CD14-positive monocyte (primary cell): ENCODE results near the gene TICAM2. TPM values are rescaled to one million over a fixed set of nuclear protein-coding genes. Genes with fewer than 3 reads are reported as not detected.

ENCODE experiments used
- DNase-seq, 3 donors: peaks; one replicate each; pipeline ENCODE4 v3.0.0-alpha.2; 2011 to 2022
- H2AFZ ChIP-seq: 2 replicates; pipeline ENCODE4 v1.6.0; 2012; ENCODE audit warnings: mild to moderate bottlenecking, low read depth, low read length, inconsistent platforms; ENCODE audit not compliant: insufficient read depth, poor library complexity, severe bottlenecking
- H3K27ac ChIP-seq, 2 donors: 1 replicate in 1 of 2; 2 replicates in 1 of 2; pipeline ENCODE4 v1.5.1; 2012 to 2013; ENCODE audit warnings: low read length in 2 of 2, control low read depth in 1 of 2, inconsistent platforms in 1 of 2, low read depth in 1 of 2, mild to moderate bottlenecking in 1 of 2
- H3K27me3 ChIP-seq, 2 donors: one replicate each; pipeline versions ENCODE4 v1.6.0 to v1.6.1; 2011 to 2013; ENCODE audit warnings: low read length in 2 of 2; ENCODE audit not compliant: control insufficient read depth in 2 of 2, insufficient read depth in 2 of 2
- H3K36me3 ChIP-seq, 2 donors: replicated peaks in 1 of 2; 1 replicate in 1 of 2; 2 replicates in 1 of 2; pipeline versions ENCODE4 v1.5.1 to v1.6.1; 2012 to 2013; ENCODE audit warnings: low read length in 2 of 2, control low read depth in 1 of 2, inconsistent platforms in 1 of 2, mild to moderate bottlenecking in 1 of 2; ENCODE audit not compliant: insufficient read depth in 2 of 2, control insufficient read depth in 1 of 2
- H3K4me1 ChIP-seq, 2 donors: 1 replicate in 1 of 2; 2 replicates in 1 of 2; pipeline versions ENCODE4 v1.5.1 to v1.6.1; 2012 to 2013; ENCODE audit warnings: low read length in 2 of 2, control low read depth in 1 of 2, inconsistent platforms in 1 of 2, mild to moderate bottlenecking in 1 of 2, moderate library complexity in 1 of 2; ENCODE audit not compliant: insufficient read depth in 2 of 2, control insufficient read depth in 1 of 2
- H3K4me2 ChIP-seq: replicated peaks from 2 replicates; pipeline ENCODE3; 2012; ENCODE audit warnings: low read length, moderate library complexity, mild to moderate bottlenecking; ENCODE audit not compliant: poor library complexity, severe bottlenecking; ENCODE audit errors: extremely low read depth
- H3K4me3 ChIP-seq, 3 experiments: fragments of 200-600 bp in 1 of 3; sonication (generic) in 1 of 3; replicated peaks in 1 of 3; 1 replicate in 2 of 3; 2 replicates in 1 of 3; pipeline ENCODE4 v1.5.1; 2011 to 2013; ENCODE audit warnings: low read length in 3 of 3, mild to moderate bottlenecking in 3 of 3, control low read depth in 2 of 3, low read depth in 2 of 3, inconsistent platforms in 1 of 3, moderate library complexity in 1 of 3
- H3K79me2 ChIP-seq: 2 replicates; pipeline ENCODE4 v1.6.0; 2012; ENCODE audit warnings: mild to moderate bottlenecking, control low read depth, inconsistent platforms, low read length, moderate library complexity; ENCODE audit not compliant: insufficient read depth
- H3K9ac ChIP-seq: 2 replicates; pipeline ENCODE4 v1.6.0; 2017; ENCODE audit warnings: low read length, mild to moderate bottlenecking; ENCODE audit not compliant: insufficient read depth, poor library complexity, severe bottlenecking
- H3K9me3 ChIP-seq, 2 donors: replicated peaks in 1 of 2; 1 replicate in 1 of 2; 2 replicates in 1 of 2; pipeline versions ENCODE4 v1.5.1 to v1.6.1; 2012 to 2013; ENCODE audit warnings: low read length in 2 of 2, control low read depth in 1 of 2; ENCODE audit not compliant: control insufficient read depth in 1 of 2, insufficient read depth in 1 of 2
- H4K20me1 ChIP-seq: 2 replicates; pipeline ENCODE4 v1.6.0; 2012; ENCODE audit warnings: mild to moderate bottlenecking, low read length, control low read depth, moderate library complexity; ENCODE audit not compliant: insufficient read depth
- H3K27ac Mint-ChIP-seq, 7 donors: one replicate each; pipeline ENCODE4 v1.8.0; 2020; ENCODE audit warnings: mild to moderate bottlenecking in 7 of 7, mixed read lengths in 7 of 7, moderate library complexity in 6 of 7, inconsistent platforms in 2 of 7
- H3K27me3 Mint-ChIP-seq, 3 donors: one replicate each; pipeline ENCODE4 v1.8.0; 2021 to 2022; ENCODE audit warnings: low read depth in 3 of 3, mild to moderate bottlenecking in 3 of 3, mixed read lengths in 3 of 3, moderate library complexity in 3 of 3, inconsistent platforms in 1 of 3
- H3K36me3 Mint-ChIP-seq, 2 donors: one replicate each; pipeline ENCODE4 v1.8.0; 2020; ENCODE audit warnings: mixed read lengths in 2 of 2, inconsistent platforms in 1 of 2, mild to moderate bottlenecking in 1 of 2
- H3K4me1 Mint-ChIP-seq: one replicate; pipeline ENCODE4 v1.8.0; 2020; ENCODE audit warnings: mild to moderate bottlenecking, mixed read lengths
- H3K4me3 Mint-ChIP-seq, 2 donors: one replicate each; pipeline ENCODE4 v1.8.0; 2020; ENCODE audit warnings: mild to moderate bottlenecking in 2 of 2, mixed read lengths in 2 of 2, moderate library complexity in 1 of 2
- H3K9me3 Mint-ChIP-seq, 7 donors: one replicate each; pipeline ENCODE4 v1.8.0; 2020 to 2022; ENCODE audit warnings: mixed read lengths in 7 of 7, mild to moderate bottlenecking in 6 of 7, moderate library complexity in 6 of 7, inconsistent platforms in 2 of 7
- WGBS: methylation state at CpG from one replicate; pipeline ENCODE4 v1.1.5; 2013; ENCODE audit warnings: missing lambda C conversion rate; ENCODE audit not compliant: insufficient coverage; 5-methylcytosine and 5-hydroxymethylcytosine counted together
- intact Hi-C, 2 donors: fragments of 100-400 bp; cut with micrococcal nuclease; formaldehyde crosslinking; loops; one replicate each; pipeline versions ENCODE4 v1.15.0 to v1.15.1; 2023
- polyA plus RNA-seq, 3 donors: library from polyadenylated mRNA; depleted of rRNA in 1 of 3; unstranded in 2 of 3; stranded (reverse) in 1 of 3; fragments of 300-500 nt in 2 of 3; fragments of >200 nt in 1 of 3; fragmentation: Illumina TruSeq in 2 of 3; gene quantifications; 1 replicate in 2 of 3; 2 replicates in 1 of 3; pipeline ENCODE4 v1.2.3, GENCODE V29; 2012 to 2021
- TF ChIP-seq, protein P1 (sequence below): fragments of 200-600 bp; IDR thresholded peaks from one replicate; pipeline ENCODE4 v1.8.0; 2022; ENCODE audit warnings: antibody characterized with exemption, mild to moderate bottlenecking

Gene TICAM2
- polyA plus RNA-seq, 3 donors = 3.5 to 25.1 (median 14.6) TPM

DNA sequence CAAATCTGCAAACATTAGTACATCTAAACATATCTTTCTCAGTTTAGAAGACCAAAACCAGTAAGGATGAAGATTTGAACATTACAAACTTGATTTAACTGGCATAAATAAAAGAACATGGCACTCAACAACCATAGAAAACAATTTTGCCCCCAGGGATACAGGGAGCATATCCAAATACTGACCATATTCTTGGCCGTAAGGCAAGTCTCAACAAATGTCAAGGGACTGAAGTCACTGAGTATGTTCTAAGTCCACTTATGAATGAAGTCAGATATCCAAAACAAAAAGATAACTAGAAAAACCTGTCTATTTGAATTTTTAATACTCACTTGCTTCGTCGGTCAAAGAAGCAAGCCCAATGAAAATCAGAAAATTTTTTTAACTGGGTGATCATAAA lies 71.9 kb downstream of the TICAM2 start:
- no peak for DNase-seq
- Mint-ChIP-seq H3K4me1 (peaks cover 27% of the 10 kb centered on the region), H3K27ac (no peak overlapping the region), H3K27me3 (no peaks in the 10 kb centered on the region), H3K9me3 (peaks cover under 1 to 2% (median 2%) of the 10 kb centered on the region in 7 donors), H3K4me3 (no peak overlapping the region), H3K36me3 (peaks cover 46 to 64% of the 10 kb centered on the region in 2 donors)
- intact Hi-C loops = loop anchor here in 1 of 2 donors (10.0 kb wide), 1 partner anchor 54 kb away; no protein-coding TSS in a partner anchor
- H3K79me2 ChIP-seq = peaks cover 99% of the 10 kb centered on the region
- no peak overlapping the region for H3K4me2 ChIP-seq
- no peak overlapping the region for H3K27ac ChIP-seq
- peaks cover 0 to under 1% of the 10 kb centered on the region in 2 donors for H3K9me3 ChIP-seq
- TF ChIP-seq, protein P1, sequence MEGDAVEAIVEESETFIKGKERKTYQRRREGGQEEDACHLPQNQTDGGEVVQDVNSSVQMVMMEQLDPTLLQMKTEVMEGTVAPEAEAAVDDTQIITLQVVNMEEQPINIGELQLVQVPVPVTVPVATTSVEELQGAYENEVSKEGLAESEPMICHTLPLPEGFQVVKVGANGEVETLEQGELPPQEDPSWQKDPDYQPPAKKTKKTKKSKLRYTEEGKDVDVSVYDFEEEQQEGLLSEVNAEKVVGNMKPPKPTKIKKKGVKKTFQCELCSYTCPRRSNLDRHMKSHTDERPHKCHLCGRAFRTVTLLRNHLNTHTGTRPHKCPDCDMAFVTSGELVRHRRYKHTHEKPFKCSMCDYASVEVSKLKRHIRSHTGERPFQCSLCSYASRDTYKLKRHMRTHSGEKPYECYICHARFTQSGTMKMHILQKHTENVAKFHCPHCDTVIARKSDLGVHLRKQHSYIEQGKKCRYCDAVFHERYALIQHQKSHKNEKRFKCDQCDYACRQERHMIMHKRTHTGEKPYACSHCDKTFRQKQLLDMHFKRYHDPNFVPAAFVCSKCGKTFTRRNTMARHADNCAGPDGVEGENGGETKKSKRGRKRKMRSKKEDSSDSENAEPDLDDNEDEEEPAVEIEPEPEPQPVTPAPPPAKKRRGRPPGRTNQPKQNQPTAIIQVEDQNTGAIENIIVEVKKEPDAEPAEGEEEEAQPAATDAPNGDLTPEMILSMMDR = no peak
- H3K4me3 ChIP-seq = no peak overlapping the region
- no peaks in the 10 kb centered on the region for H3K27me3 ChIP-seq
- no peak overlapping the region for H3K9ac ChIP-seq
- H2AFZ ChIP-seq = no peak overlapping the region
- peaks cover 100% of the 10 kb centered on the region for H4K20me1 ChIP-seq
- peaks cover 17 to 70% of the 10 kb centered on the region in 2 donors for H3K36me3 ChIP-seq
- peaks cover 2 to 12% of the 10 kb centered on the region in 2 donors for H3K4me1 ChIP-seq
- WGBS = no CpG with 5 or more reads among the region's 3 CpGs

Other genes with a start within 250 kb of the TICAM2 start
- 10 to 100 TPM in 1 of 3 donors, 1 to 10 TPM in 2; 2.5 to 18.2 (median 2.6) TPM for gene FEM1C, start 57.7 kb downstream of the TICAM2 start, polyA plus RNA-seq
- 10 to 100 TPM; 18.2 to 70.1 (median 65.1) TPM for gene TMED7, start 23.6 kb upstream of the TICAM2 start, polyA plus RNA-seq
- not detected for gene CDO1, start 214.2 kb upstream of the TICAM2 start, polyA plus RNA-seq
- 100 to 1,000 TPM in 2 of 3 donors, 10 to 100 TPM in 1; 44.3 to 143 (median 101) TPM for gene ATG12, start 239.1 kb upstream of the TICAM2 start, polyA plus RNA-seq
- 10 to 100 TPM; 30.2 to 86.1 (median 84.8) TPM for gene AP3S1, start 239.5 kb upstream of the TICAM2 start, polyA plus RNA-seq